SK-N-SH (cell line): ENCODE results near the gene RALBP1. TPM values are rescaled to one million over a fixed set of nuclear protein-coding genes. Genes with fewer than 3 reads are reported as not detected.
A peak's percentile ranks its signal among the peaks of the same experiment; 100 is the strongest.

Experiments used
- CTCF ChIA-PET: fragments of 300-600, 350-600 bp; formaldehyde crosslinking; extraction: SDS; loops from one replicate; lab custom pipeline; 2021; lab: Yijun Ruan, JAX
- POLR2A ChIA-PET: fragments of 350-600 bp; sonication (Branson Sonifier 250); formaldehyde crosslinking; extraction: SDS; loops from one replicate; lab custom pipeline; 2020; ENCODE audit warnings: antibody characterized with exemption, inconsistent platforms; lab: Yijun Ruan, JAX
- DNase-seq: peaks from one replicate; pipeline ENCODE4 v3.0.0; 2012
- H2AFZ ChIP-seq: fragments of 200-600 bp; sonication (generic); 2 replicates; pipeline ENCODE4 v1.8.1; 2016; ENCODE audit warnings: antibody characterized with exemption, mild to moderate bottlenecking, low read depth
- H3F3A ChIP-seq: fragments of 200-600 bp; sonication (generic); replicated peaks from 2 replicates; pipeline ENCODE3; 2016; ENCODE audit warnings: antibody characterized with exemption, mild to moderate bottlenecking; ENCODE audit not compliant: insufficient read depth
- H3K27ac ChIP-seq, 2 experiments: fragments of 200-500 bp in 1 of 2; fragments of 200-600 bp in 1 of 2; sonication (Bioruptor generic) in 1 of 2; sonication (generic), shearing (Covaris generic) in 1 of 2; 2 replicates each; pipeline versions ENCODE4 v1.5.1 to v1.6.1; 2014 to 2016; ENCODE audit warnings: low read depth in 2 of 2, inconsistent platforms in 1 of 2, low read length in 1 of 2, mild to moderate bottlenecking in 1 of 2, mixed read lengths in 1 of 2
- H3K27me3 ChIP-seq: fragments of 200-600 bp; sonication (generic), shearing (Covaris generic); 2 replicates; pipeline ENCODE4 v1.6.1; 2016; ENCODE audit warnings: mixed run types; ENCODE audit not compliant: insufficient read depth
- H3K36me3 ChIP-seq, 2 experiments: fragments of 200-500 bp in 1 of 2; fragments of 200-600 bp in 1 of 2; sonication (Bioruptor generic) in 1 of 2; sonication (generic) in 1 of 2; replicated peaks in 1 of 2; 2 replicates each; pipeline versions ENCODE3 to v1.5.1; 2014 to 2016; ENCODE audit warnings: low read length in 1 of 2, mild to moderate bottlenecking in 1 of 2; ENCODE audit not compliant: insufficient read depth in 2 of 2, control insufficient read depth in 1 of 2
- H3K4me1 ChIP-seq, 2 experiments: fragments of 200-500 bp in 1 of 2; fragments of 200-600 bp in 1 of 2; sonication (Bioruptor generic) in 1 of 2; sonication (generic), shearing (Covaris generic) in 1 of 2; 2 replicates each; pipeline versions ENCODE4 v1.5.1 to v1.6.1; 2014 to 2016; ENCODE audit warnings: low read depth in 1 of 2, low read length in 1 of 2, mixed run types in 1 of 2; ENCODE audit not compliant: insufficient read depth in 2 of 2, control insufficient read depth in 1 of 2
- H3K4me2 ChIP-seq: fragments of 200-600 bp; sonication (generic), shearing (Covaris generic); 2 replicates; pipeline ENCODE4 v1.6.1; 2017; ENCODE audit warnings: mixed run types
- H3K4me3 ChIP-seq, 2 experiments: fragments of 200-500 bp in 1 of 2; fragments of 200-600 bp in 1 of 2; sonication (Bioruptor generic) in 1 of 2; sonication (generic), shearing (Covaris generic) in 1 of 2; 2 replicates each; pipeline versions ENCODE4 v1.5.1 to v1.8.1; 2014 to 2016; ENCODE audit warnings: low read depth in 2 of 2, inconsistent platforms in 1 of 2, low read length in 1 of 2, mild to moderate bottlenecking in 1 of 2, mixed read lengths in 1 of 2, moderate library complexity in 1 of 2
- H3K79me2 ChIP-seq: fragments of 200-600 bp; sonication (generic); 2 replicates; pipeline ENCODE4 v1.8.1; 2017; ENCODE audit warnings: mild to moderate bottlenecking; ENCODE audit not compliant: insufficient read depth
- H3K9ac ChIP-seq: fragments of 200-600 bp; sonication (generic); 2 replicates; pipeline ENCODE4 v1.6.1; 2017; ENCODE audit warnings: mixed run types
- H3K9me2 ChIP-seq: fragments of 200-600 bp; sonication (generic); 2 replicates; pipeline ENCODE4 v1.6.1; 2017; ENCODE audit warnings: mixed run types
- H3K9me3 ChIP-seq: fragments of 200-600 bp; sonication (generic); 2 replicates; pipeline ENCODE4 v1.6.1; 2017; ENCODE audit warnings: mixed run types, mild to moderate bottlenecking, moderate library complexity
- H4K20me1 ChIP-seq: fragments of 200-600 bp; sonication (generic); 2 replicates; pipeline ENCODE4 v1.6.1; 2017; ENCODE audit warnings: mild to moderate bottlenecking, mixed run types; ENCODE audit not compliant: insufficient read depth
- CHD2 ChIP-seq: fragments of 150-350 bp; IDR thresholded peaks from 2 replicates; pipeline ENCODE4 v1.6.1; 2018; ENCODE audit warnings: low read length; ENCODE audit not compliant: partially characterized antibody
- ELF1 ChIP-seq: IDR thresholded peaks from 2 replicates; pipeline ENCODE4 v1.4.0; 2012
- EP300 ChIP-seq, 2 experiments: IDR thresholded peaks; 2 replicates each; pipeline versions ENCODE4 v1.4.0 to v1.6.1; 2012; ENCODE audit warnings: borderline replicate concordance in 1 of 2, low read depth in 1 of 2, low read length in 1 of 2
- EZH2phosphoT487 ChIP-seq: fragments of 200-600 bp; sonication (generic); IDR thresholded peaks from 2 replicates; pipeline ENCODE4 v1.6.1; 2017; ENCODE audit warnings: low read depth, mixed run types, mild to moderate bottlenecking, antibody characterized with exemption, moderate library complexity, borderline replicate concordance
- FOXJ3 ChIP-seq: sonication (generic); formaldehyde crosslinking; IDR thresholded peaks from 2 replicates; pipeline ENCODE4 v1.5.1; 2020; ENCODE audit warnings: mild to moderate bottlenecking, missing genetic modification reagents
- GATA2 ChIP-seq: sonication (generic); formaldehyde crosslinking; IDR thresholded peaks from 2 replicates; pipeline ENCODE4 v1.5.0; 2020; ENCODE audit warnings: mild to moderate bottlenecking, missing genetic modification reagents
- MXI1 ChIP-seq: IDR thresholded peaks from 2 replicates; pipeline ENCODE4 v1.6.1; 2012; ENCODE audit warnings: mild to moderate bottlenecking, low read depth, low read length, improper control_type of control experiment
- POLR2AphosphoS5 ChIP-seq: IDR thresholded peaks from 2 replicates; pipeline ENCODE4 v1.6.1; 2012; ENCODE audit warnings: low read depth, low read length
- RFX5 ChIP-seq: IDR thresholded peaks from 2 replicates; pipeline ENCODE4 v1.6.1; 2012; ENCODE audit warnings: mild to moderate bottlenecking, improper control_type of control experiment, low read length
- RXRA ChIP-seq: IDR thresholded peaks from 2 replicates; pipeline ENCODE4 v1.4.0; 2012; ENCODE audit warnings: low read depth, mild to moderate bottlenecking, borderline replicate concordance
- TCF12 ChIP-seq: IDR thresholded peaks from 2 replicates; pipeline ENCODE4 v1.4.0; 2012
- WGBS: methylation state at CpG from one replicate; pipeline ENCODE4 v1.1.6; 2017; ENCODE audit warnings: low lambda C conversion rate; 5-methylcytosine and 5-hydroxymethylcytosine counted together
- polyA plus RNA-seq, 3 experiments: library from polyadenylated mRNA; depleted of rRNA; stranded (reverse); fragments of >200 nt; gene quantifications; 2 replicates each; pipeline ENCODE4 v1.2.3, GENCODE V29; 2012
- TF ChIP-seq, protein P1 (sequence below): IDR thresholded peaks from 2 replicates; pipeline ENCODE4 v1.6.1; 2012; ENCODE audit warnings: mild to moderate bottlenecking, low read depth, low read length, moderate library complexity
- TF ChIP-seq, protein P2 (sequence below): fragments of 150-350 bp; IDR thresholded peaks from 2 replicates; pipeline ENCODE4 v1.6.1; 2017; ENCODE audit warnings: antibody characterized with exemption, low read length, low read depth, borderline replicate concordance
- TF ChIP-seq, protein P3 (sequence below): IDR thresholded peaks from 2 replicates; pipeline ENCODE4 v1.4.0; 2012; ENCODE audit warnings: low read depth

RALBP1 gene
- polyA plus RNA-seq, 1 of the 3 experiments (the other 2 are of a cell fraction): 43.8 TPM

DNA sequence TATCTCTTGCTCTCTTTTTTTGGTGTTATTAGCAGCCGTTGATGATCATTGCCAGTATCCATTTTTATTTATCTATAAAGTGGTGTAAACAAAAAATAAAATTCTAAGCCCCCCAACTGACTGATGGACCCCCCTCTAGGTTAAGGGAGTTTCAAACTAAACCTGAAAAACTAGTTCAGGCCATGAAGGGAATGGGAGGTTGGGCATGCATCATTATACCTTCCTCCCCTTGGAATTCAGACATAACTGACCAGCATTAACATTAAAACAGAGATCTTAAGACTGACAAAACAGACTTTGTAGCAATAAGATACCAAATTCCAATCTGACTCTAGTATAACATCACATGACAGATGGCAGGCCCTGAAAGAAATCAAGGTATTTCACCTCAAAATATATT lies 20.2 kb downstream of the RALBP1 start:
- Histone ChIP-seq H3K4me2 (no peak overlapping the region), H3K27me3 (no peaks in the 10 kb centered on the region), H3F3A (no peaks in the 10 kb centered on the region), H3K4me1 (no peaks in the 10 kb centered on the region; a peak in 1 of 4 replicates), H3K4me3 (no peak overlapping the region), H4K20me1 (peaks cover 7% of the 10 kb centered on the region), H3K9me2 (no peaks in the 10 kb centered on the region), H3K36me3 (peaks cover 0 to 6% of the 10 kb centered on the region in 2 experiments), H3K79me2 (peaks cover 99% of the 10 kb centered on the region), H3K9ac (no peak overlapping the region), H3K27ac (no peak overlapping the region), H2AFZ (no peak overlapping the region), H3K9me3 (no peaks in the 10 kb centered on the region)
- ChIA-PET POLR2A (no interaction called here), CTCF (no interaction called here)
- DNase-seq: no peak
- TF ChIP-seq RXRA: no peak
- TF ChIP-seq EZH2phosphoT487: no peak
- no peak for TF ChIP-seq POLR2AphosphoS5
- TF ChIP-seq RFX5: no peak
- TF ChIP-seq, protein P1, sequence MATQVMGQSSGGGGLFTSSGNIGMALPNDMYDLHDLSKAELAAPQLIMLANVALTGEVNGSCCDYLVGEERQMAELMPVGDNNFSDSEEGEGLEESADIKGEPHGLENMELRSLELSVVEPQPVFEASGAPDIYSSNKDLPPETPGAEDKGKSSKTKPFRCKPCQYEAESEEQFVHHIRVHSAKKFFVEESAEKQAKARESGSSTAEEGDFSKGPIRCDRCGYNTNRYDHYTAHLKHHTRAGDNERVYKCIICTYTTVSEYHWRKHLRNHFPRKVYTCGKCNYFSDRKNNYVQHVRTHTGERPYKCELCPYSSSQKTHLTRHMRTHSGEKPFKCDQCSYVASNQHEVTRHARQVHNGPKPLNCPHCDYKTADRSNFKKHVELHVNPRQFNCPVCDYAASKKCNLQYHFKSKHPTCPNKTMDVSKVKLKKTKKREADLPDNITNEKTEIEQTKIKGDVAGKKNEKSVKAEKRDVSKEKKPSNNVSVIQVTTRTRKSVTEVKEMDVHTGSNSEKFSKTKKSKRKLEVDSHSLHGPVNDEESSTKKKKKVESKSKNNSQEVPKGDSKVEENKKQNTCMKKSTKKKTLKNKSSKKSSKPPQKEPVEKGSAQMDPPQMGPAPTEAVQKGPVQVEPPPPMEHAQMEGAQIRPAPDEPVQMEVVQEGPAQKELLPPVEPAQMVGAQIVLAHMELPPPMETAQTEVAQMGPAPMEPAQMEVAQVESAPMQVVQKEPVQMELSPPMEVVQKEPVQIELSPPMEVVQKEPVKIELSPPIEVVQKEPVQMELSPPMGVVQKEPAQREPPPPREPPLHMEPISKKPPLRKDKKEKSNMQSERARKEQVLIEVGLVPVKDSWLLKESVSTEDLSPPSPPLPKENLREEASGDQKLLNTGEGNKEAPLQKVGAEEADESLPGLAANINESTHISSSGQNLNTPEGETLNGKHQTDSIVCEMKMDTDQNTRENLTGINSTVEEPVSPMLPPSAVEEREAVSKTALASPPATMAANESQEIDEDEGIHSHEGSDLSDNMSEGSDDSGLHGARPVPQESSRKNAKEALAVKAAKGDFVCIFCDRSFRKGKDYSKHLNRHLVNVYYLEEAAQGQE: no peak
- no peak for TF ChIP-seq FOXJ3 (CRISPR knock-in tag)
- TF ChIP-seq ELF1: no peak
- TF ChIP-seq EP300 (IDR thresholded peaks at IDR 0.05; ENCODE audit: borderline replicate concordance in 1 of 2, low read depth in 1 of 2, low read length in 1 of 2): no peak
- no peak for TF ChIP-seq MXI1
- TF ChIP-seq TCF12: no peak
- 90% methylated on average over 1 of the region's 1 CpG for WGBS

DNA sequence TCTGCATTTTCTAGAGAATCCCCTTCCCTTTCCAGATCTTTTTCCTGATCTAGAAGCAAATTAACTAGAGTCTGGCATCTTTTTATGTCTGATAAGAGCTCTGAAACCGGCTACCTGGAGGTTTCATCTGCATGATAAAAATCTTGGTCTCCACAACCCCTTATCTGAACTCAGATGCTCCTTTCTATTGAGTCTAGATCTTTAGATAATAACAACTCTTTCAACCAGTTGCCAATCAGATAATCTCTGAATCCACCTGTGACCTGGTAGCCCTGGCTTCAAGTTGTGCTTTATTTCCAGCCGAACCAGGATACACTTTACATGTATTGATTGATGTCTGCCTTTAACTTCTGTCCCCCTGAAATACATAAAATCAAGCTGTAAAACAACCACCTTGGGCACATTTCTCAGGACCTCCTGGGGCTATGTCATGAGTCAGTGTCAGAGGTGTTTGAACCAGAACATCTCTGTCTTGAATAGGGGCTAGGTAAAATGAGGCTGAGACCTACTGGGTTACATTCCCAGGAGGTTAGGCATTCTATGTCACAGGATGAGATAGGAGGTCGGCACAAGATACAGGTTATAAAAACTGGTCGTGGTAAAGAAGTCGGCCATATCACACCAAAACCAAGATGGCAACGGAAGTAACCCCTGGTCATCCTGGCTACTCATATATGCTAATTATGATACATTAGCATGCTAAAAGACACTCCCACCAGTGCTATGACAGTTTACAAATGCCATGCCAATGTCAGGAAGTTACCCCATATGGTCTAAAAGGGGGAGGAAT lies 20.8 kb downstream of the RALBP1 start:
- Histone ChIP-seq H3K4me3 (no peak overlapping the region), H3K27me3 (no peaks in the 10 kb centered on the region), H3K4me2 (no peak overlapping the region), H3K4me1 (no peaks in the 10 kb centered on the region; a peak in 1 of 4 replicates), H3K9ac (no peak overlapping the region), H3K9me3 (no peaks in the 10 kb centered on the region), H3K27ac (no peak overlapping the region), H3F3A (no peaks in the 10 kb centered on the region), H3K36me3 (peaks cover 0 to 10% of the 10 kb centered on the region in 2 experiments), H3K9me2 (no peaks in the 10 kb centered on the region), H4K20me1 (peaks cover 7% of the 10 kb centered on the region), H2AFZ (no peak overlapping the region), H3K79me2 (peaks cover 99% of the 10 kb centered on the region)
- CTCF ChIA-PET: interaction anchor here (0.6 kb wide), 1 partner anchor 595 kb away, joined by 3 read pairs; no protein-coding TSS in a partner anchor
- WGBS: 88% methylated on average over 6 of the region's 6 CpGs
- TF ChIP-seq POLR2AphosphoS5: no peak
- peak; percentile 56 for TF ChIP-seq GATA2 (CRISPR knock-in tag)
- TF ChIP-seq, protein P2, sequence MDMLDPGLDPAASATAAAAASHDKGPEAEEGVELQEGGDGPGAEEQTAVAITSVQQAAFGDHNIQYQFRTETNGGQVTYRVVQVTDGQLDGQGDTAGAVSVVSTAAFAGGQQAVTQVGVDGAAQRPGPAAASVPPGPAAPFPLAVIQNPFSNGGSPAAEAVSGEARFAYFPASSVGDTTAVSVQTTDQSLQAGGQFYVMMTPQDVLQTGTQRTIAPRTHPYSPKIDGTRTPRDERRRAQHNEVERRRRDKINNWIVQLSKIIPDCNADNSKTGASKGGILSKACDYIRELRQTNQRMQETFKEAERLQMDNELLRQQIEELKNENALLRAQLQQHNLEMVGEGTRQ: no peak
- peak; percentile 12 for TF ChIP-seq CHD2
- TF ChIP-seq RXRA: no peak
- TF ChIP-seq, protein P3, sequence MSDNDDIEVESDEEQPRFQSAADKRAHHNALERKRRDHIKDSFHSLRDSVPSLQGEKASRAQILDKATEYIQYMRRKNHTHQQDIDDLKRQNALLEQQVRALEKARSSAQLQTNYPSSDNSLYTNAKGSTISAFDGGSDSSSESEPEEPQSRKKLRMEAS: no peak
- POLR2A ChIA-PET: no interaction called here
- no peak for DNase-seq
